Measurements from ENCODE around the gene SH2D6.

SH2D6 gene

GRCh38 chr2:85421260-85422071 lies 3.0 kb downstream of the SH2D6 start:
- DNase-seq, result peak in 6 of 58 donors; percentile 32 to 62 (median 52)

GRCh38 chr2:85422072-85422457 lies 3.6 kb downstream of the SH2D6 start:
- no peak for DNase-seq

GRCh38 chr2:85423525-85423924 lies 5.0 kb downstream of the SH2D6 start:
- DNase-seq, result peak in 3 of 58 donors; percentile 19 to 35 (median 19)

- DNase-seq, result no peak
Measured at GRCh38 chr2:85425588-85425987, 7.1 kb downstream of the SH2D6 start.

GRCh38 chr2:85427300-85427835 lies 8.9 kb downstream of the SH2D6 start:
- DNase-seq, result no peak

- DNase-seq, result no peak
Measured at GRCh38 chr2:85428343-85428881, 9.9 kb downstream of the SH2D6 start.

GRCh38 chr2:85429213-85429923 lies 10.9 kb downstream of the SH2D6 start:
- DNase-seq, result peak in 6 of 58 donors; percentile 26 to 53 (median 36)

GRCh38 chr2:85429924-85430289 lies 11.4 kb downstream of the SH2D6 start:
- no peak for DNase-seq

GRCh38 chr2:85430752-85431569 lies 12.4 kb downstream of the SH2D6 start:
- DNase-seq, result peak in 57 of 58 donors; percentile 38 to 96 (median 87)

- DNase-seq, result peak in 10 of 58 donors; percentile 15 to 57 (median 30)
Measured at GRCh38 chr2:85431570-85432205, 13.2 kb downstream of the SH2D6 start.

- peak in 54 of 58 donors; percentile 24 to 95 (median 81) for DNase-seq
Measured at GRCh38 chr2:85433511-85434089, 15.1 kb downstream of the SH2D6 start.

GRCh38 chr2:85434696-85435095 lies 16.2 kb downstream of the SH2D6 start:
- DNase-seq, result no peak

- peak in 8 of 58 donors; percentile 15 to 41 (median 28) for DNase-seq
Measured at GRCh38 chr2:85435220-85435958, 16.9 kb downstream of the SH2D6 start.

GRCh38 chr2:85435981-85436835 lies 17.7 kb downstream of the SH2D6 start:
- DNase-seq, result peak in 1 of 58 donors; percentile 18

GRCh38 chr2:85436836-85437487 lies 18.4 kb downstream of the SH2D6 start:
- DNase-seq, result peak in 17 of 58 donors; percentile 26 to 71 (median 52)

- DNase-seq, result peak in 57 of 58 donors; percentile 36 to 95 (median 84)
Measured at GRCh38 chr2:85437488-85438200, 19.1 kb downstream of the SH2D6 start.
